Cardiac septum (tissue), 1 donor: ENCODE measurements around the gene ASNS. TPM values are rescaled to one million over a fixed set of nuclear protein-coding genes. Genes with fewer than 3 reads are reported as not detected.
"Not testable (repeated sequence)": the region's sequence is repeated elsewhere in the genome, so short reads cannot be mapped to it uniquely, and the experiment has no call there.

Experiments used
- DNase-seq: peaks from one replicate; pipeline ENCODE4 v3.0.0-alpha.2; 2020; ENCODE audit warnings: low spot score
- intact Hi-C: fragments of 100-400 bp; cut with DNase I; formaldehyde crosslinking; loops from one replicate; pipeline ENCODE4 v1.14.0; 2022
- long read RNA-seq: library from polyadenylated mRNA; unstranded; transcript quantifications from one replicate; pipeline ENCODE4 v2.0.0, GENCODE V29; 2021
- total RNA-seq: library from RNA; stranded (reverse); fragmentation: NEBNext Ultra II Directional; extraction: Animal tissue kit (Norgen Biotek cat#: 25700); gene quantifications from one replicate; pipeline ENCODE4 v1.2.1, GENCODE V29; 2021
- donor health status: DM: no; HTN: no; CAD: no.

The ASNS gene, protein sequence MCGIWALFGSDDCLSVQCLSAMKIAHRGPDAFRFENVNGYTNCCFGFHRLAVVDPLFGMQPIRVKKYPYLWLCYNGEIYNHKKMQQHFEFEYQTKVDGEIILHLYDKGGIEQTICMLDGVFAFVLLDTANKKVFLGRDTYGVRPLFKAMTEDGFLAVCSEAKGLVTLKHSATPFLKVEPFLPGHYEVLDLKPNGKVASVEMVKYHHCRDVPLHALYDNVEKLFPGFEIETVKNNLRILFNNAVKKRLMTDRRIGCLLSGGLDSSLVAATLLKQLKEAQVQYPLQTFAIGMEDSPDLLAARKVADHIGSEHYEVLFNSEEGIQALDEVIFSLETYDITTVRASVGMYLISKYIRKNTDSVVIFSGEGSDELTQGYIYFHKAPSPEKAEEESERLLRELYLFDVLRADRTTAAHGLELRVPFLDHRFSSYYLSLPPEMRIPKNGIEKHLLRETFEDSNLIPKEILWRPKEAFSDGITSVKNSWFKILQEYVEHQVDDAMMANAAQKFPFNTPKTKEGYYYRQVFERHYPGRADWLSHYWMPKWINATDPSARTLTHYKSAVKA
- total RNA-seq, result 14.3 TPM
- long read RNA-seq, transcript ASNS-202 (13 exons, 1,994 nt), result major isoform, 11 of 20 reads
- long read RNA-seq, partial matches to known transcripts, result 5 of 20 reads
- long read RNA-seq, other reads (novel, unspliced or antisense), result 0 of 20 reads

DNA sequence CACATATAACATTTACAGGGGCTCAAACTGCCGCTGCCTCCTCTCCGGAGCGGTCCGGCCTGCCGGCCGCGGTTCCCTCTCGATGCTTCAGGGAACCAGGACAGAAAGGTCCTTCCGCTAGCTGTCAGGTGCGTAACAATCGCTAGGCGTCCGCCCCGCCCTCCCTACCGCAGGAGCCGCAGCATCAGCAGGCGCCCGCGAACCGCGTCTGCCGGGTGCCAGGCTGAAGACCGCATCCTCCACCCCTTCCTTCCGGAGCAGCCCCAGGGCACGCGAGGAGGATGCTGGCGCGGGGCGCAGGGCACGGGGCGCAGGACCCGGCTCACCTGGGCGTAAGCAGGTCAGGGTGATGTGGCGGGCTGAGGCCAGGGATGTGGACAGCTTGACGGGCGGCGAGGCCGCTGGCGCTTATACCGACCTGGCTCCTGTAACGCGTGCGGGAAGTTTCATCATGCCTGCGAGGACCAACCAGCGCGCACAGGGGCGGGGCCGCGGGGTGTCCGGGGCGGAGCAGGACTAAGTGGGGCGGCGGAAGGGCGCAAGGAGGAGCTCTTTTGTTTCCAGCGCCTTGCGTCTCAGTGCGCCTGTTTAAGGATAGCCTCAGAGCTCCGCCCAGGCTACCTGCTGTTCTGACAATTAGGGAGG is at the start of gene ASNS:
TSS of gene ASNS (minus strand) at position 384 of the 645 bp plus-strand sequence. CDS start 3,252 bp downstream, outside the sequence.
- intact Hi-C loops, result no loop called here
- peak; percentile 96 for DNase-seq

DNA sequence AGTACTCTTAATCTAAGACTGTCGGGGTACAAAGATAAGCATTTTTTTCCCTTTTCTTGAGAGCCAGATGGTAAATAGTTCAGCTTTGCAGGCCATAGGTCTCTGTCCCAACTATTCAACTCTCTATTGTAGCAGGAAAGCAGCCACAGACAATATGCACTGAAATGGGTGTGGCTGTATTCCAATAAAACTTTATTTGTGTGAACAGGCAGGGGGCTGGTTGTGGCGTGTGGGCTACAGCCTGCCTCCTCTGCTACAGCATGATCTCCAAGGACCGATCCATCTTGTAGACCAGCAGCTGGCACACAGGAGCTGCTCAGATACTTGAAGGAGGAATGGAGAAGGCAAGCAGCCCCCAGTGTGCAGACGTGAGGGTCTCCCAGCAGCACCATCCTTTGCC is 49.0 kb upstream of the ASNS start:
- DNase-seq, intact Hi-C loops: not testable (repeated sequence)

DNA sequence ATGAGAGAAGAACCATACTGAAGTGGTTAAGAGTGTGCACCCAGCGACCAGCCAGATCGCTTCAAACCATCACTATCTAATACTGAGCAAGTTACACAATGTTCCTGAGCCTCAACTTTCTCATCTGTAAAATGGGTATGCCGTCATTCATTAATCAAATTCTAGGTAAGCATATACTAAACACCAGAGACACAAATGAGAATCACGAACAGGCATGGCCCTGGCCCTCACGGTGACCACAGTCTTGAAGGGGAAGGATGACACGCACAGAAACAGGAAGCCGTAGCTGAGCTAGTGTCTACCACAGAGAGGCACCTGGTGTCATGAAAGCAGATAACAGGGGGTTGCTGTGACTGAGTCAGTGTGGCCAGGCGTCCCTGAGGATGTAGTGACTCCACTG is 43.1 kb upstream of the ASNS start:
- not testable (repeated sequence) for DNase-seq

DNA sequence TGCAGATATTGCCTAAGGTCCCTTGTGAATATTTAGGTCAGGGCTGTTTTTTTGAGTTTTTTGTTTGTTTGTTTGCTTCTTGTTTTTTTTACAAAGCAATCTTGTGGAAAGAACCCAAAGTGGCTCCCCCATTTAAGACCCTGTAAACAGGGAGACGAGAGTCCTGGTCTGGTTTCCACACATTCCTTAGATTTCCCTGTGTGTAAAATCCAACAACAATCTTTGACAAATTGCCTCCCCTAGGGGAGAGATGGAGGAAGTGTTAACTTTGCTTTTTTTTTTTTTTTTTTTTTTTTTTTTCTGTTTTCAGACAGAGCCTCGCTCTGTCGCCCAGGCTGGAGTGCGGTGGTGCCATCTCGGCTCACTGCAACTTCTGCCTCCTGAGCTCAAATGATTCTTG is 40.1 kb upstream of the ASNS start:
- intact Hi-C loops, DNase-seq: not testable (repeated sequence)

More for the DNA sequence above, 43.1 kb upstream of the ASNS start:
- intact Hi-C loops, result not testable (repeated sequence)

DNA sequence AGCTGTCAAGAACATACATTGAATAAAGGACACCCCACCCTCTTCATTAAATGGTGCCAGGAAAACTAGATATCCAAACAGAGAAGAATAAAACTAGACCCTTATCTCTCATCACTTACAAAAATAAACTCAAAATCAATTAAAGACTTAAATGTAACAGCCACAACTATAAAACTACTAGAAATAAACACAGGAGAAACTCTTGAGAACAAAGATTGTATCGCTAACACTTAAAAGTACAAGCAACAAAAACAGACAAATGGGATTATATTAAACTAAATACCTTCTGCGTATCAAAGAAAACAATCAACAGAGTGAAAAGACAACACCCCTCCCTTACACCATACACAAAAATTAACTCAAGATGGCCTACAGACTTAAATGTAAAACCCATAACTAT is 24.7 kb upstream of the ASNS start:
- DNase-seq, intact Hi-C loops: not testable (repeated sequence)

DNA sequence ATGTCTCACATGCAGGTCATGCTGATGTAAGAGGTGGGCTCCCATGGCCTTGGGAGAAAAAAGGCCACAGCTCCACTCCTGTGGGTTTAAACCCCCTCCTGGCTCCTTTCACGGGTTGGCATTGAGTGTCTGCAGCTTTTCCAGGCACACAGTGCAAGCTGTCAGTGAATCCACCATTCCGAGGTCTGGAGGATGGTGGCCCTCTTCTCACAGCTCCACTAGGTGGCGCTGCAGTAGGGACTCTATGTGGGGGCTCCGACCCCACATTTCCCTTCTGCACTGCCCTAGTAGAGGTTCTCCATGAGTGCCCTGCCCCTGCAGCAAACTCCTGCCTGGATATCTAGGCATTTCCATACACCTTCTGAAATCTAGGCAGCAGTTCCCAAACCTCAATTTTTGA is 19.5 kb upstream of the ASNS start:
- intact Hi-C loops, result not testable (repeated sequence)

DNA sequence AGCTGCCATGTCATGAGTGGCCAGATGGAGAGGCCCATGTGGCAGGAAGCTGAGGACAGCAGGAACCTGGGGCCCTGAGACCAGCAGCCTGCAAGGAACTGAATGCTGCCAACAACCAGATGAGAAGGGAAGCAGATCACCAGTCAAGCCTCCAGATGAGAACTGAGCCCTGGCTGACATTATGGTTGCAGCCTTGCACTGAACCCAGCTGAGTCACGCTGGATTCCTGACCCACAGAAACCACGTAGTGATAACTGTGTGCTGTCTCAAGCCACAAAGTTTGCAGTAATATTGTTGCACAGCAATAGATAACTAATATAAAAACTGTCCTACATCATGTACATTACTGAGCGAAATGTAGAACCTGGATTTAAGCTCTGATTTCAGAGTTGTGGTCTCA is 7.3 kb upstream of the ASNS start:
- DNase-seq, intact Hi-C loops: not testable (repeated sequence)

More for the DNA sequence above, 19.5 kb upstream of the ASNS start:
- DNase-seq, result not testable (repeated sequence)

DNA sequence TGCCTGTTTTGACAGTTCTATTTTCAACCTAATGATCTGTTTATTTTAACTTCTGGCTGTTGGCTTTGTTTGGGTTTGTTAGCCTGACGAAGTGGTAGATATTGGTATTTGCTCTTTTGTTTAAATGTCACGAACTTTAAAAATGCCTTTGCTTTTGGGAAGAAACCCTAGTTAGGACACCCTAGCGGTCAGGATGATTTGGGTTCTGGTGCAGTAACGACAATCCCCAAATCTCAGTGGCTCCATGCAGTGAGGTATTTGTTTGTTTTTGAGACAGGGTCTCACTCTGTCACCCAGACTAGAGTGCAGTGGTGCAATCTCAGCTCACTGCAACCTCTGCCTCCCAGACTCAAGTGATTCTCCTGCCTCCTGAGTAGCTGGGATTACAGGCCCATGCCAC is 2.7 kb upstream of the ASNS start:
- intact Hi-C loops, DNase-seq: not testable (repeated sequence)

DNA sequence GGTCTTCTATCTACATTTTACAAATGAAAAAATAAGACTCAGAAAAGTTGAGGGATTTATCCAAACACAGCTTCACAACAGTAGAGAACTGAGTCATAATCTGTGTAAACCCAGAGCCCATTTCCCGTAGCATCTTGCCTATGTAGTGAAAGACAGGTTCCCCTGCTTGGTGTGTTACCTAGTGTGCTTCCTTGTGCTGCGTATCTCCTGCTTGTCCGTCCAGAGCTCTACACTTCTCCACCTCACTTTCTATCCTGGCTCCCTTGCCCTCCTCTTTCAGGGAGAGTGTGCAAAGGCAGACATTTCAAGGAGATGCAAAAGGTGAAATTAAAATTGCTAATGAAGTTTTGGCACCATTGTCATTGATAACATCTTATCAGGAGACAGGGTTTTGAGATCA is 1.4 kb upstream of the ASNS start:
- DNase-seq, result no peak
- intact Hi-C loops, result no loop called here

DNA sequence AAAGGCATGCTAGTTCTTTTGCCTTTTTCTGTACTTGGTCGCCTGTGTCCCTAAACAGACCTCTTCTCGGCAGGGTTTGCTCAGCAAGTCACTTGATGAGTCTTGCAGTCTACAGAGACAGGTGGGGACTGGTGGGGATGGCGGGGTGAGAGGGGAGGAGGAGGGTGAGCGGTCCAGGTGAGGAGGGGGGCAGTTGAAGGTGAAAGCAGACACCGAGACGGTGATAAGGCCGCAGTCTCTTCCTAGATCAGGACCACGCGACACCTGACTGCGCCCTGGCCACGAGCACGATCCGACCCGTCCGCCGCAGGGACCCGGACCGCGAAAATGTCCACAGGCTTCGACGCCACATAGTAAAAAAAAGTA is 566 bp downstream of the ASNS start:
- DNase-seq, result no peak
- intact Hi-C loops, result no loop called here

DNA sequence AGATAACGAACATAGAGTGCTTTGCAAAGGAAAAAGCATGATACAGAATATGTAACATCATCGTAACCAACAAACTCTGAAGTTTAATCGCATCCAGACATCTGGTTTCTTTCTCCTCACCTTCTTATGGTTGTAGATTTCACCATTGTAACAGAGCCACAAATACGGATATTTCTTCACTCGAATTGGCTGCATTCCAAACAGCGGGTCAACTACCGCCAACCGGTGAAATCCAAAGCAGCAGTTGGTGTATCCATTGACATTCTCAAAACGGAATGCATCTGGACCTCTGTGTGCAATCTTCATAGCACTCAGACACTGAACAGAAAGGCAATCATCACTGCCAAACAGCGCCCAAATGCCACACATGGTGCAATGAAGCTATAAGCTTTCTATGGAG is 3.4 kb downstream of the ASNS start:
- no peak for DNase-seq
- intact Hi-C loops, result no loop called here

DNA sequence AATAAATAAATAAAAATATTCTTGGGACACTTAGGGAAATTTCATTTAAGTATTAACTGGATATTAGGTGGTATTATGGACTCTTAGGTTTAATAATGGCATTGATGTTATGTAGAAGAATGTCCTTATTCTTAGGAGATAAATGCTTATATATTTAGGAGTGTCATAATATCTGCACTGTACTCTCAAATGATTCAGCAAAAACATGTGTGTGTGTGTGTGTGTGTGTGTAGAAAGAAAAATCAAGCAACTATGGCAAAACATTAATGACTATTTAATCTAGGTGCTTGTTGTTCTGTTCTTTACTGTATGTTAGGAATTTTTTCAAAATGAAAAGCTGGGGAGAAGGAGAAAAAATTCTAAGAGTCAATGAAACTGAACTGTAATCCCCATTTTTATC is 3.9 kb downstream of the ASNS start:
- intact Hi-C loops, result no loop called here
- DNase-seq, result no peak

DNA sequence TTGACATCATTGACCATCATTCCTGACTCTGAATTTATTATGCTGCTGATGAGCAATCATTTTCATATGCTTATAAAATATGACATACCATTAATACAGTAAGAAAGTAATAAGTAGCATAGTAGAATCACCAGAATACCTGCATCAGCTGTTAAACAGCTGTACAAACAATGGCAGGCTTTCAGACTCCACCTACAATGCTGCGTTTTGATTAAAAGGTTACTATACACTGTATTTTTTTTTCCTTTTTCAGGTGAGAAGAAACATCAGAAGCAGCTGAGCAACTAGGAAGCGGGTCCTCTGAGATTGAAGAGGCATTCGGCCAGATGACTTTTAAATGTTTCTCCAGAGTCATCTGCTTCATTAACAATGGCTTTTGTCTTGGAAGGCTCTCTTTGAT is 7.1 kb downstream of the ASNS start:
- DNase-seq, result no peak
- intact Hi-C loops, result no loop called here

DNA sequence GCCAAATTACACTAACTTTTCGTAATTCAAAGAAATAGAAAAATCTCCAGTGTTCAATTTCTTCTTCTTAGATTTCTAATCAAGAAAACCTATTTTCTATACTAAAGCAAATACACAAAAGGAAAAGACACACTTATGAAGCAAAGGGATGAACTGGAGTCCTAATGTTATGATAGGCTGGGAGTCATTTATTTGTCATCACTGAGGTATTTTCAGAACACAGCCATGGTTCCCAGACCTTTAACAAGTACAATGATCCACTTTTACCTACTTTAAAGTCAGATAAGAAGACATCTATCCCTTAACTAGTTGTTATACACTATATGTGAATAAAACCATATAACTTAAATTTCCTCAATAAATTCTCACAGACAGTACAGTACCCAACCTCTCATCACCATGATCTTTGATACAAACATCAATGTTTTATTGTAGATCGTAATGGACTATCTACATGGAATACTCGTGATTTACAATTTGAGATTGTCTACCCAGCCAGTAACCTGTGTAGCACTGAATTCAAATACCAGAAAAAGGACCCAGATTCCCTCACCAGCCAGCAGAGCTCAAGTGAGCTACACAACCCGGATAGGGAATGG is 12.5 kb downstream of the ASNS start:
- no peak for DNase-seq
- intact Hi-C loops, result no loop called here

DNA sequence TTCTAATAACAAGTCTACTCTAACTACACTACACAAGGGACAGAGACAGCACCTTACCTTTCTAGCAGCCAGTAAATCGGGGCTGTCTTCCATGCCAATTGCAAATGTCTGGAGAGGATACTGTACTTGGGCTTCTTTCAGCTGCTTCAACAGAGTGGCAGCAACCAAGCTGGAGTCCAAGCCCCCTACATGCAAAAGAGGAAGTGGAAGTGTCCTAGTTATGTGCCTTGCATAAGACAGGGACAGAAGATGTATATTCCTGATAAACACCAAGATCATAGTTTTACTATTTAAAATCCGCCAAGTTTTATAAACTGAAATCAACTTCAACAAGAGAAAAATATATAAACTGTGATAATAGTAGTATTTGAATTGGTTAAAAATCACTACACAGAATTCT is 14.0 kb downstream of the ASNS start:
- intact Hi-C loops, result no loop called here
- DNase-seq, result no peak

DNA sequence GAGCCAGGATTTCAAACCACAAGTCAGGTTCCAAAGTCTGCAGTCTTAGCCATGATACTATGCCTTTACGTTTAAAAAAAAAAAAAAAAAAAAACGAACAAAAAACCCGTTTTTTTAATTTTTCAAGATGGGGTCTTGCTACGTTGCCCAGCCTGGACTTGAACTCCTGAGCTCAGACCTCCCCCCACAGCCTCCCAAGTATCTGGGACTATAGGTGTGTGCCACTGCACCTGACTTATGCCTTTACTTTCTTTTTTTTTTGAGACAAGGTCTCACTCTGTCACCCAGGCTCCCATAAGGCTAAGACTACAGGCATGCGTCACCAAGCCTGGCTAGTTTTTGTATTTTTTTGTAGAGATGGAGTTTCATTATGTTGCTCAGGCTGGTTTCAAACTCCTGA is 14.7 kb downstream of the ASNS start:
- intact Hi-C loops, result no loop called here
- no peak for DNase-seq

DNA sequence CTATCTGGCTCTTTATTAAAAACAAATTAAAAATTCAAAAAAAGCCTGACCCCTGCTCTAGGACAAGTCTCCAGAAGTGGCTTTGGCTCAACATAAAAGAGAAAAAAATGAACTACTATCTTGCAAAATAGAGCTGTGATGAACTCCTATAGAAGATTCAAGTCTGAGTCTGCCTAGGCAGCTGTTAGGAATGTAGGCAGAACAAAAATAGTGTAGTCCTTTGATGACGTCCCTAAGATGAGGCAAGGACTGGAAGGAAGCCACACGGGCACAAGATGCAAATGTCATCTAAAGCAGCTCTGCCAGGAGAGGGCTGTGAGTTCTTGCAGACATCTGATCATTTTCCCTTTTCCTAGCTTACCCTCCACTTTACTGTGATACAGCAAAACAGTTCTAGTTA is 20.5 kb downstream of the ASNS start:
- intact Hi-C loops, result no loop called here
- DNase-seq, result no peak

DNA sequence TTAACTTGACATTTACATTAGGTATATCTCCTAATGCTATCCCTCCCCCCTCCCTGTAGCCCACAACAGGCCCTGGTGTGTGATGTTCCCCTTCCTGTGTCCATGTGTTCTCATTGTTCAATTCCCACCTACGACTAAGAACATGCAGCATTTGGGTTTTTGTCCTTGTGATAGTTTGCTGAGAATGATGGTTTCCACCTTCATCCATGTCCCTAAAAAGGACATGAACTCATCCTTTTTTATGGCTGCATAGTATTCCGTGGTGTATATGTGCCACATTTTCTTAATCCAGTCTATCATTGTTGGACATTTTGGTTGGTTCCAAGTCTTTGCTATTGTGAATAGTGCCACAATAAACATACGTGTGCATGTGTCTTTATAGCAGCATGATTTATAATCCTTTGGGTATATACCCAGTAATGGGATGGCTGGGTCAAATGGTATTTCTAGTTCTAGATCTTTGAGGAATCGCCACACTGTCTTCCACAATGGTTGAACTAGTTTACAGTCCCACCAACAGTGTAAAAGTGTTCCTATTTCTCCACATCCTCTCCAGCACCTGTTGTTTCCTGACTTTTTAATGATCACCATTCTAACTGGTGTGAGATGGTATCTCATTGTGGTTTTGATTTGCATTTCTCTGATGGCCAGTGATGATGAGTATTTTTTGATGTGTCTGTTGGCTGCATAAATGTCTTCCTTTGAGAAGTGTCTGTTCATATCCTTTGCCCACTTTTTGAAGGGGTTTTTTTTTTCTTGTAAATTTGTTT is 21.8 kb downstream of the ASNS start:
- DNase-seq, intact Hi-C loops: not testable (repeated sequence)

DNA sequence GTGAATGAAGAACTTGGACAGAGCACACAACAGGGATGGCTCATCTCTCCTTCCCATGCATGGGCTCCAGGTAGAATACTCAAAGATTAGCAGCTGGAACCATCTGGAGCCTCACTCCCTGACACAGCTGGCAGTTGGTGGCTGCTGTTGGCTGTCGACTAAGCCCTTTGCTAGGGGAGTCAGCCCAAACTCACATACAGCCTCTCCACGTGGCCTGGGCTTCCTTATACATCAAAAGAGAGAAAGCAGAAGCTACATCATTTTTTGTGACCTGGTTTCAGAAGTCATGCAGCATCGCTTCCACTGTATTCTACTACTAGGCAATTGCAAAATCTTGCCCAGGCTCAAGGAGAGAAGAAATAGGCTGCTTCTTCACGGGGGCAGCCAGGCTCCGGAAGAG is 24.4 kb downstream of the ASNS start:
- intact Hi-C loops, result no loop called here
- no peak for DNase-seq
